GM12874 (cell line): ENCODE results near the gene CBLL1.

Source experiments
- TF ChIP-seq, protein P1 (sequence below): IDR thresholded peaks from 2 replicates; pipeline ENCODE4 v1.5.1; 2011; ENCODE audit warnings: low read depth, mild to moderate bottlenecking, control low read depth, low read length, moderate library complexity; ENCODE audit not compliant: insufficient read depth

CBLL1 gene

DNA sequence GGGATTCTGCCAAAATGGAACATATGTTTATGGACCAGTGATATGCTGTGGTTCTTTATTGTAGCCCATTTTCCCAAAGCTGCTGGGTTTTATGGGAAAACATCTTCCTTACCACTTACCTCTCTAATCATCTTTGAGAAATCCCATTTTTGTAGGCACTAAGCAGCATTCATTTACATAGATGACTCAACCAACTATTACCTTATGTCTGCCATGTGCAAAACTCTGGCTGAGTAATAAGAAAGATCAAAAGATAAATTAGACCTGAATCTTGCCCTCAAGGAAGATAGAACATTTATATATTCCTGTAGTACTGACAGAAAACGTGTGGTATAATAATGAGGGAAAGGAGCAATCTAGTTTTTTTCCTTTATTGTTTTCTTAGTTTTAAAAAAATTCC lies 24.3 kb downstream of the CBLL1 start:
- TF ChIP-seq, protein P1, sequence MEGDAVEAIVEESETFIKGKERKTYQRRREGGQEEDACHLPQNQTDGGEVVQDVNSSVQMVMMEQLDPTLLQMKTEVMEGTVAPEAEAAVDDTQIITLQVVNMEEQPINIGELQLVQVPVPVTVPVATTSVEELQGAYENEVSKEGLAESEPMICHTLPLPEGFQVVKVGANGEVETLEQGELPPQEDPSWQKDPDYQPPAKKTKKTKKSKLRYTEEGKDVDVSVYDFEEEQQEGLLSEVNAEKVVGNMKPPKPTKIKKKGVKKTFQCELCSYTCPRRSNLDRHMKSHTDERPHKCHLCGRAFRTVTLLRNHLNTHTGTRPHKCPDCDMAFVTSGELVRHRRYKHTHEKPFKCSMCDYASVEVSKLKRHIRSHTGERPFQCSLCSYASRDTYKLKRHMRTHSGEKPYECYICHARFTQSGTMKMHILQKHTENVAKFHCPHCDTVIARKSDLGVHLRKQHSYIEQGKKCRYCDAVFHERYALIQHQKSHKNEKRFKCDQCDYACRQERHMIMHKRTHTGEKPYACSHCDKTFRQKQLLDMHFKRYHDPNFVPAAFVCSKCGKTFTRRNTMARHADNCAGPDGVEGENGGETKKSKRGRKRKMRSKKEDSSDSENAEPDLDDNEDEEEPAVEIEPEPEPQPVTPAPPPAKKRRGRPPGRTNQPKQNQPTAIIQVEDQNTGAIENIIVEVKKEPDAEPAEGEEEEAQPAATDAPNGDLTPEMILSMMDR = no peak

DNA sequence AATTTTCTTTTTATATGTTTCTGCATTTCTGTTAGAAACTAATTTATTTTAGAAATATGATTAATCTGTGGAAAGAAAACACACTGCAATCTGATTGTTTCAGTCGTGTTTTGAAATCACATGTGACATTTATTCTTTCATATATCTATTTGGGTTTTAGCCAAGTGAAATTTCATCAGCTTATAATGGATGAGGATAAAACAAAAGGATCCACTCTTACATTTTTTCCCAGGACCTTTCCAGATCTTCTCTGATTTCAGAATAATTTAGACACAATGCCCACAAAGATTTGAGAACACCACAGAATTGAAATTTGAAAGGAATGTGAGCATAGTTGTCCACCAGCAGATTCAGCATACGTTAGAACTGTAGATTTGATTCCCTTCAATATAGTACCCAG lies 29.1 kb downstream of the CBLL1 start:
- TF ChIP-seq, protein P1 = no peak

DNA sequence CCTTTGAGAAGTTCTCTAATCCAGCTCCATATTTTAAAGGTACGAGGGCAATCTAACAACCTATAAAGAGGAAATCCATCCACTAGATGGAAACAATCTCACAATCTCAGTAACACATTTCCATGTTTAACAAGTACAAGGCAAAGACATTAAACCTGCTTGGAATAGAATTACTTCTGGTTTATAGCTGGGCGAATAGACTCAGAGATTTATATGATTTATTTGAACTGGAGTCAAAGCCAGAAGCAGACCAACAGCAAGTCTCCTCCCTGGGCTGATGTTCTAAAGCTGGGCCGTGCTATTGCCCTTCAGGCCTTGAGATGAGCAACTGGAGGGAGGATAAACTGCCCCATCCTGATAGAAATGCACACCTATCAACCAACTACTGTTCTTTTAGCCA lies 33.8 kb downstream of the CBLL1 start:
- TF ChIP-seq, protein P1 = no peak

GRCh38 chr7:107778283-107778682 lies 34.3 kb downstream of the CBLL1 start:
- TF ChIP-seq, protein P1 = no peak

DNA sequence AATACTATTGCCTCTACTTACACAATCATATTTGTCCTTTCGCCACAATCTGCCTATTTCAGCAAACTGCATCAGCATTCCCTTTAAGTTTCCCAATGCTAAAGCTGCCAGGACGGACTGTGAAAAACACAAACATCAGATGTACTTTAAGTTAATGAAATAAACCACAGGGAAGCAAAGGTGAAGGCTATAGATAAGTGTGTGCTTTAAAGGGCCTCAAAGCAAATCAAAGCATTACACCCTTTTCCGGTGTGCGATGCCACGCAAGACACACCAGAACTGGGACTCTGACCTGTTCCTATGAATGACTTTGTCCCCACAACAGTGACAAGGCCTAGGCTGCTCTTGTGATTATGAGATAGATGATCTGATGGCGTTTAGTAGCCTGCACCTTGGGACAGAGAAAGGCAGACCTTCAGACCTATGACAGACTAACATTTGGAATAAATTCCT lies 35.7 kb downstream of the CBLL1 start:
- TF ChIP-seq, protein P1 = no peak

DNA sequence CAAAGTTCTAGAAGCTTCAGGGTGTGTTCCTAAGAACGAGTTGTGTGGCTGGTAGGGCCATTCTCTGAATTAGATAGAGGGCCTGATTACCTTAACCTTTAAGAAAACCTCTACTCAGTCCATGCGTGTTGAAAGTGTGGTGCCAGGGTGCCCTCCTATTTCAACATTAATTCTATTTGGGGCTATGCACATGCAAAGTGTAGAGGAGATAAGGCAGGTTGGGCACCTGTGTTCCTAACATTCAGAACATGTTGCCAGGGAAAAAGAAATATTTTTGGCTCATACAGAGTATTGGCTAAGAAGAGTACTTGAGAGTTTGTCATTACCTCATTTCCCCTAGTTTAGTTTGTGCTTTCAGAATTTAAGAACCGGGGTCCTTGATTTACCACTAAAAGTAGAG lies 38.4 kb downstream of the CBLL1 start:
- TF ChIP-seq, protein P1 = no peak

GRCh38 chr7:107783648-107784047 lies 39.7 kb downstream of the CBLL1 start:
- TF ChIP-seq, protein P1 = no peak

DNA sequence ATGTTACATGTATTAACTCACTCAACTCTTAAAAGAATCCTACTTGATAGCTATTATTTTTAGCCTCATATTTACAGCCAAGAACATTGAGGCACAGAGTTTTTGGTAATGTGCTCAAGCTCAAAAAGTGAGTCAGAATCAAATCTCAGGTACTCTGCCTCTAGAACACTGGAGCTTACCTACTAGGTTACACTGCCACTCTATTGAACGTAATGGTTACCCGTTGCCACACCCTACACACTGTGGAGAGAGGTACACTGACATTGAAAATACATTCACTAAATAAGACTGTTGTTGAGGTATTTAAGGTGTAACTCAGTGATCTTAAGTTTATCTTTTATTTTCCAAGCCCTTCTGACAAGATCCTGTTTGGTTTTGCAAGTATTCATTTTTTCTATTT lies 41.2 kb downstream of the CBLL1 start:
- TF ChIP-seq, protein P1 = no peak
